ENCODE data around the gene KNDC1.
A peak's percentile ranks its signal among the peaks of the same experiment; 100 is the strongest.

Gene KNDC1

GRCh38 chr10:133274751-133275683 is 115.0 kb downstream of the KNDC1 start:
- no peak for DNase-seq (ENCODE audit: low spot score)

- DNase-seq (ENCODE audit: low spot score) = peak; percentile 45
Observed at GRCh38 chr10:133275684-133276092, 115.7 kb downstream of the KNDC1 start.
